ENCODE measurements around the gene ARNT2.

Gene ARNT2

DNA sequence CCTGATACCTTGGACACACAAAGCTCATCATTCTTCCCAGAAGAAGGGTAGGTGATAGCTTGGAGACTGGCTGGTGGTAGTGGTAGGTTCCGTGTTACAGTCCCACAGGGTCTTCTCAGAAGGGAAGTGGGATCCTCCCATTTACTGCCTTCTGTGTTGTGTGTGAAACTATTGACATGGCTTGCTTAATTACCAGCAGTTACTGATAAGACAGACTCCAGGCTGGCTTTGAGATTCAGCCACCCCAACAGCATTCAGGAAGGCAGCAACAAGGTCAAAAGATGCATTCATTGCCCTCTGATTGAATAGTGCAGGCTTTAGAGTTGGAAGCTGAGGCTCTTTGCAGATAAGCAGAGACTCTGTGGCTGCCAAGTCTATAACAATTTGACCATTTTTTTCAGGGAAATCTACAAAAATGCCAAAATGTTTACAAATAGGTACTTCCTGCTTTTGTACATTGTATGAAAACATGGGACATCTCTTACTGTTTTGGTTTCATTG lies 7.7 kb downstream of the ARNT2 start:
- DNase-seq: no peak

DNA sequence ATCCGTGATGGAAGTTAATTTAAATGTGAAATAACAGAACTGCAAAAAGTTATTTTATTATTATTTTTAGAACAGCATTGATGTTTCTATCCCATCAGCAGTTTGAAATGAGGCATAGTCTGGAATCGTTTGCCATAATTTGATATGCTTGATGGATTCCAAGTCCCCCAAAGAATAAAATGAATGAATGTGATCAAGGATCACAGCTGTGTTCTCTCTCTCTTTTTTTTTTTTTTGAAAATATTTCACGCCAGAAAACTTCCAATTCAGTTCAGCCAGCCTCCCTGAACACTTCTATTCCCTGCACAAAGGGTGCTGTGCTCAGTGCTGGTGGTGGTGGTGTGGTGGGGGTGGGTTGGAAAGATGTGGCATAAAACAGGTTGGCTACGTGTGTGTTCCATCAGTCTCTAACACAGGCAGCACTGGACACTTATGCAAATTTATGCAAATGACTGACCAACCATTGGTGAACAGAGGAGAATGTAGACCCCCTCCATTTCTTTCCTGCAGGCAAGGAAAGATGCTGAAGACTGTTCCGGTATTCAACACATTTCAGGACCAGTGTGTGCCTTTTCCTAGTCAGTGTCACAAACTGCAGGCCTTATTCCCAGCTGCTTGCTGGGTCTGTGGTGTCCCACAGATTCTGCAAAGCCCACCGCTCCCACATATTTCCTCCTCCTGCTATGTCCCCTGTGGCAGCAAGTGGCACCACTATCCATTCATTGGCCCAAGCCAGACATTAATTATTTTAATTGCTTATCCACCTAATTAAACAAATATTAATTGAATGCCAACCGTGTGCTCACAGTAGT lies 10.6 kb downstream of the ARNT2 start:
- no peak for DNase-seq

DNA sequence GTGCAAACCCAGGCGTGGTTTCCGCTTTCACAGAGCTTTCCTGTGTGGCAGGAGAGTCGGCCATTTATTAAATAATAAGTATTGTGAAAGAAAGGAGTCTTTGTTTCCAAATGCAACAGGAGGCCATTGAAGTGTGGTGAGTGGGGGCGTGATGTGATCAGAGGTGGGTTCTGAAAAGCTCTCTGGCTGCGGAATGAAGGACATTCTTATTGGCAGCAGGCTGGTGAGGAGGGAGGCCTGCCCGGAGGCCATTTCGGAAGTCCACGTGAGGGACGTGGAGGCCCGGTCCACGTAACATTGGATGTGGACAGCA lies 11.1 kb downstream of the ARNT2 start:
- no peak for DNase-seq

DNA sequence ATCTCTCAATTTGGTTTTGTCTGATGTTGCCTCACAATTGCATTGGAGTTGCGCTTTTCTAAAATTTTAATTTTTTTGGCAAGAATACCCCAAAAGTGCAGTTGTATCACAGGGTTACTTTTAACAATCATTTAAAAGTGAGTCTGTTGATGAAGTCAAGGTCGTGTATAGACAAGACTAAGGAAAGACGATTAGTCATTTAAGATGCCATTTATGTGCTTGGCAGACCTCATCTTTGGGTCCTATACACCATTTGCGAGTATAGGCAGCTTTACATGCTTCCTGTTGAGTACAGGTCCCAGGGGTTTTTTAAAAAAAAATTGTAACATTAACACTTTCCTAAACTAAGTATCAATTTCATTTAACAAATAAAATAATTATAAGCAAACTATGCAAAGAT lies 12.5 kb downstream of the ARNT2 start:
- no peak for DNase-seq

DNA sequence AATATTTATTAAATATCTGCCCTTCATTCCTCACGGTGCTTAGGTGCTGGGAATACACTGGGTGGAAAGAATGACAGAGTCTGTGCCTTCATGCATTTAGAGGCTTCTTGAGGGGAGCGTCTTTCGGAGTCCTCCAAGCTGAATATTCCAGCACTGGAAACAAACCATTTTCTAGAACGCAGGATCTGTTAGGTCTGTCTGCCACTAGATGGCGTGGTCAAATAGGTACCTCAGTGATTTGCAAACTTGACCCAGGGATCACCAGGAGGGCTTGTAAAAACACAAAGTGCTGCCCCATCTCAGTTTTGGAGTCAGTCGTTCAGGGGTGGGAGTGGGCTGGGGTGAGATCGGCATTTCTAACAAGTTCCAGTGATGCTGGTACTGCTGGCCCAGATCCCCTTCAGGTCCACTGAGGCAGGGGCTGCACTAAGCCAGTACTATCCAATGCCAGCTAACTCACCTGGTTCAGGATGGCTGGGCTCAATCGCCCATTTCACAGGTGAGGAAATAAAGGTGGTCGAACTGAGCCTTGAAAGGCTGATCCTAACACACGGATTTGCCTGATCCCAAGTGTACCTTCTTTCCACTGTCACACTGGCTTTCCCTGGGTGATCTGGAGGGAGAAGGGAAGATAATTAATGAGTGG lies 14.8 kb downstream of the ARNT2 start:
- no peak for DNase-seq

DNA sequence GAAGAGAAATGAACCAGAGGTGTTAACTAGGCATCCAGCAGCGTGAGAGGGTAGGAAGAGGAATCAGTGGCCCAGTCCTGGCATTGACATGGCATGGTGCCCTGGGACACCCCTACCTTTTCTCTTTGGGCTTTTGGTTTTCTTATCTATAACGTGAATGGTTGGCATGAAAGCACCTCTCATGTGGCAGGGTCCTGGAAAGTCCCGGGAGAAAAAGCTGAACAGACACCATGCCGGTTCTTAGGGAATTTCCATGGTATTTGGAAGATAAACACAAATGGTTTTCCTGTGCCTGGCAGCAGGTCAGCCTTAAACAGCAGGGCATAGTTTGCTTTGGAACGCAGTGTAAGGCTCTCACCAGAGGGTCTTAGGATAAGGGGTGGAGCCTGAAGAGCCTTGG lies 15.4 kb downstream of the ARNT2 start:
- DNase-seq: no peak

DNA sequence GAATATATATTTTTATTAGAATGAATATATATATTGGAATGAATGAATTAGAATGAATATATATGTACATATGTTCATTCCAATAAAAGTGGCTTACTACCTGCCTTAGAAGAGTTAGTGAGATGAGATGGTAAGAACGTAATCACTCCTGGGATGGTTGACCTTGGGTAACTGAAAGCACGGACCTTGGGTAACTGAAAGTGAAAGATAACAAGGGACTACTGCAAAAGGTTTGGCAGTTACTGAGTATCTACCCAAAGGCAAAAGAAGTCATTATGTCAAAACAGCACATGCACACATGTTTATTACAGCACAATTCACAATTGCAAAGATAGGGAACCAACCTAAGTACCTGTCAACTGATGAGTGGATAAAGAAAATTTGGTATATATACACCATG lies 16.5 kb downstream of the ARNT2 start:
- DNase-seq: no peak

DNA sequence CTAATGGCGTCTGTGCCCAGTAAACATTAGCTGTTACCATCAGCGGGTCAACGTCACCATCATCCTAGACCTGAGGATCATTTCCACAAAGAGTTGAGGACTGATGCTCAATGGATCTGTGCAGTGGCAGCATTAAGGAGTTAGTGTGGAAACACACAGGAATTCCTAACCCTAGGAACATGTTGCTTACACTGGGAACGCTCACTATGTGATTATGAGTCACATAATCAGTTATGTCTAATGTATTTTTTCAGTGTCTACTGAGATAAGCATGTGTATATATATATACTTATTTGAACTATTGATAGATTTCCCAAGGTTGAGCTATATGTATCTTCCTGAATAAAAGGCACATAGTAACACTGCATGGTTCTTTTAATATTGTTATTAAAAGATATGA lies 19.0 kb downstream of the ARNT2 start:
- no peak for DNase-seq

DNA sequence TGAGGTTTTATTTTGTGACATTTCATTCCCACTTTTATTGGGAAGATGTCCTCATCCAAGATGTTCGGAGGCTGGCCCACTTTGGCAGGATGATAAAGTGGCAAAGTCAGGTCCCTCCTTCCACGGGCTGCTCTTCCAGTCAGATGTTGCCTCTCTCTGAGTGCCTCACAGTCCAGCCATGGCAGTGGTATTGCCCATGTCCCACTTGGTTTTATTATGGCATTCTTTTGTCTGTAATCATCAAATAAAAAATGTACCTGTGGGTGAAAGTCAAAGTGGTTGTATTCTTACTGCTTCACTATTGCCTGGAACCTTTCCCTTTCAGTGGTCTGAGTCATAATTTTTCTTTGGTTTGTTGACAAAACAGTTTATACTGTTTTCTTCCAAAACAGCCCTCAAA lies 20.2 kb downstream of the ARNT2 start:
- no peak for DNase-seq

DNA sequence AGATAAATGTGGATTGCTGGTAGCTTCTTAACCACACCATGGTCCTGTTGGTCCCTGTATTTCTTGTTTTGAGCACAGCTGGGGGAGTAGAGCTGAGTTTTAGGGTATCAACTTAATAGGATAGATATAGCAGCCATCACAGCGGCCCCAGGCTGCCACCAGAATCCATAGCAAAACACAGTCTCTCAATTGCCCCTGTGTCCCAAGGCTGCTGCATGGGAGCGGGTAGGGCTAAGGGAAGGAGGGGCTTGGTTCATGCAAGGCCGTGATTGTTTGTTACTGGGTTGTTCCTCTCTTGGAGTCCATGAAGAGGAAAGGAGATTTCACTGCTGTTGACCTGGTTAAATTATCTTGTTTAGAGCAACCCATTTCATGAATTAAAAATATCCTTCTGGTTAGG lies 22.1 kb downstream of the ARNT2 start:
- no peak for DNase-seq

DNA sequence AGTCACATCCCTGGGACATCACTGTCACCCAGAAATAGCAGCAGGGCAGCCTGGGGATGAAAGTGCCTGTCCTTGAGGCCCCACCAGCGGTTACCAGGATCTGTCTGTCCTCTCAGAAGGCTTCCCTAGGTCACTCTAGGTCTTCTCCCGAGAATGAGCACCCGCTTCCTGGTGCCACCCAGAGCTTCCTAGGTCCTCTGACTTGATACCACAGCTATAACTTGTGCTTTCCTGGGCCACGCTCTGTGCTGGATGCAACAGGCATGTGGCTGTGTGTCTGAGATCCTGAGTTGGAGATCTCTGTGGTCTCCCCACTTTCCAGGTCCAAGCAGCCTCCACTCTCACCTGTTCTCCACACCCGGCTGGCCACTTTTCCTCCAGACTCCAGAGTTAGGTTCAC lies 25.8 kb downstream of the ARNT2 start:
- no peak for DNase-seq

DNA sequence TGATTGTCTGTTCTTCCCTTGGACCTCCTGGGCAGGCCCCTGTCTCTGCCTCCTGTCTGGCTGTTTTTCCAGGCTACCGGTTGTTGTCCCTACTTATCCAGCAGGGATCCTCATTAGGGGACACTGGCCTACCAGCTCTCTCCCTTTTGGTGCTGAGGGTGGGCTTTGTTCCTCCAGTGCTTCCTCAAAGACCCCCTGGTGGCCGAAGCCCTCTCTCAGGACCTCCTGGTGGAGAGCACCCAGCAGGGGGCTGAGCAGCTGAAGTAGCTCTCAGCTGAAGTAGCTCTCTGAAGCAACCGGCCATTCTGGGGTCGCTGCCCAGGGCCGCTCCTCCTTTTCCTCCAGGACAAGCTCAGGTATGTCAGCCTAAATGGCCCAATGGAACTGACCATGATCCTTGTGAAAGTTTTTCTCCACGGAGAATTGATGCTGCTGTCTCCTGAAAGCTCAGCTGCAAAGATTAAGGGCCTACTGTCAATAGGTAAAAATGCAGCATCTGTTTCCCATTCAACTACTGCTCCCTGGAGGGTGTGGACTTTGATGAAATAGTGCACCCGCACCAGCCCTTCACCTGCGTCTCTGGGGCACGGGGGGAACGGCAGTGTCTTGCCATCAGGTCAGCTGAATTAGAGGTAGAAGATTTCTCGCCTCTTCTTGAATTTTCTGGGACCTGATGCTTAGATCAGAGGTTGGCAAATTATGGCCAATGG lies 27.6 kb downstream of the ARNT2 start:
- DNase-seq: no peak

DNA sequence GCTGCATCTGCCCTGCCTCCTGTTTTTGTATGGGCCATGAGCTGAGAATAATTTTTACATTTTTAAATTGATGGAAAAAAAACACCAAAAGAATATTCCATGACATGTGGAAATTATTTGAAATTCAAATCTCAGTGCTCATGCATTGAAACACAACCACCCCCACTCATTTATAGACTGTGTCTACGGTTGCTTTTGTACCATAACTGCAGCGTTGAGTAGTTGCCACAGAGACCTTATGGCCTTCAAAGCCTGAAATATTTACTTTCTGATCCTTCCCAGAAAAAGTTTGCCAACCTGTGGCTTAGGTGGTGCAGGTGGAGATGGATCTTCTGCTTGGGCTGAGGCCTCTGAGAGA lies 28.1 kb downstream of the ARNT2 start:
- no peak for DNase-seq

DNA sequence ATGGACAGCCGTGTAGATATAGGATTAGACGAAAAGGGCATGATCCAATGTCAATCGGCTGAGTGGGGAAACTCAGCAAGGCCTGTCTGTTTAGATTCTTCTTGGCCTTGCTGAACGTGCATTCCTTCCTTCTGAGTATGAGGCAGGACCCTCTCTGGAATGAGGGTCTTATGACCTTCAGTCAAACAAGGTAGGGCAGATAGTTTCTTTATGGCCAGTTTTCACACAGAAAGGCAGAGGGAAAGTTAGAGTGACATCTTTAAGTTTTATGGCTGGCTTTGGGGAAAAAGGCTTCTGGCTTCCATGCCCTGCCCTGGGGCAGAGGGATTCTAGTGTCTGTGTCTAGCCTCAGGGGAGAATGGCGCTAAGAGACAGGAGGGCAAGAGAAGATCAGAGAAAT lies 29.7 kb downstream of the ARNT2 start:
- DNase-seq: no peak

DNA sequence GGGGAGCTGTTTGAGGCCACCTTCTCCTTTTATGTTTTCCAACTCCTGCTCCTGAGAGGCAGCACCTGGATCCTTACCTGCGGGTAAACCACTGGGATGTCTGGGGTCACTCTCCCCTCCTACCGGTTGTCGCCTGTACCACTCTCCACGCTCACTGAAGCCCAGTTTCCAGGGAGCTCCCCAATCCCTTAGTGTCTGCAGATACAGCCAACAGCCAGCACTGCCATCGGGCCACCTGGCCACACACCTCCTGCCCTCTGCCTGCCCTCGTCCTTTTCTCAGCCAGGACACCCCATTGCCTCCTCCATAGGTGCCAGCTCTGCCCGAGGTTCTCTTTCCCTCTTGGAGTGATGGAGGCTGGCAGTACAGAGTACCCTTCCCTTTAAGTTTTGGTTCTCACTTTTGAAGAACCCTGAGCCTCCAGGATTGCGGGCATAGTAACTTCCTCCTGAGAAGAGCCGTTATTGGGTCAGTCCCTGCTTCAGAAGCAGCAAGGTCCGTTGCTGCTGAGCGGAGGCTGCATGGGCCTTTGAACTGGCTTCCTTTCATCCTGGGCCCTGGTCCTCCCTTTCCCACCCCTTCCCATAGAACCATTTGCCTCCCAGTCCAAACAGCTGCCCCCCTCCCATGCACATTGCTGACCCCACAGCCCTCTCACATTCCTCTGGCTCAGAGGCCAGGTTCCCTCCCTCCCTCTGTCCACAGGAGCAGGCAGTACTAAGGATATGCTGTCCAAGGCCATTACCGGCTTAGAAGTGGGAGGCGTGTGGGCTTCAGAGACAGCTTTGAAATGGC lies 30.9 kb downstream of the ARNT2 start:
- no peak for DNase-seq

DNA sequence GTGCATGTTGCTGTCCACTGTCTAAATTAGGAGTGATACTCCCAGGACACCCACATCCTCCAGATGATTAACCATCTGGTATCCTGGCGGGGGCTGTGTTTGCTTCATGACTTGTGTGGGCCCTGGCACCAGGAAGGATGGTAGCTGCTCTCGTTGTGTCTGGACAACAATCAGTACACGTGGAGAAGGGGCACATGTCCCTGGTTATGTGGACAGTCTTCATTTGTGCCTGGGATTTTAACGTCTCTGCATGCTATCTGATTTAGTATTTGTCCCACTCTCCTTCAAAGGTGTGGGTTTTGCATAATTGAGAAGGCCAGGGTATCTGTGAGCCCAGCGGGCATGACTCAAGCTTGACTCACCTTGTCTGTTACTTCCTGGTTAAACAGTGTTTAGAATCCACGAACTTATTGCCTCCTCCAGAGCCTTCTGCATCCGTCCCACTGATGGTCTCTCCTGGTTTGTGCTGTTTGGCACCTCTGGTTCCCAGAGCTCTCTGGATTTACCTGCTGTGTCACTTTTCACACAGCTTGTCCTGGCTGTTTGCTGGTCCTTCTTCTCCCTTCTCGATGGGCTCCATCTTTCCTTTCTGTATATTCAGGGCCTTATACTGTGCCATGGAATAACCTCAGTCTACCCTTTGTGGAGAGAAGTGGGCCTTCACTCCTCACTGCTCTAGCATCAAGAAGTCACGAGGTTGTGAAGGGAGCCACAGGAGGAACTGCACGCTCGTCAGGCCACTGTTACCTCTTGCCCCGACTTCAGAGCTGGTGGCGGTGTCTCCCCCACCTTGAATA lies 32.5 kb downstream of the ARNT2 start:
- DNase-seq: no peak

DNA sequence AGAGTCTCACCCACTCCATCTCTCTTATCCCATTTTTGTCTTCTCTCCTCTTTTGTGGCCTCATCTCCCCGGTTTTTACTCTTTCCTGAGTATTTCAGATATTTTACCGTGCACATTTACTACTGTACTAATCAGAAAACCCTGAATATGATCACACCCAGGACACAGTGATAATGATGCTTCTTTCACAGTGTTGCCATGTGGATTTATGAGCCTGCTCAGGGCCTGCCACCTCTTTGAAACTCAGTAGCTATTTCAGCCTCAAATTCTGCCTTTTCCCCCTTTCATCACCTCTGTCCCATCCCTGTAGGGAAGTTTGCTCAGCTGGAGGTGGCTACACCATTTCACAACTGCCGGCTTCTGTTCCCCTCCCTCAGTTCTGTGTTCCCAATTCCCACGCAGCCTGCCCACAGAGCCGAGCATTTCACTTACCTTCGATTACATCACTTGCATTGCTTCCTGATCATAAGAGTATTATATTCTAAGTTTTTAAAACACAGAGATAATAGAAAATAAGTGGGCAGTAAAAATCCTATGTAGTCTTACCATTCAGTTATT lies 33.2 kb downstream of the ARNT2 start:
- no peak for DNase-seq

DNA sequence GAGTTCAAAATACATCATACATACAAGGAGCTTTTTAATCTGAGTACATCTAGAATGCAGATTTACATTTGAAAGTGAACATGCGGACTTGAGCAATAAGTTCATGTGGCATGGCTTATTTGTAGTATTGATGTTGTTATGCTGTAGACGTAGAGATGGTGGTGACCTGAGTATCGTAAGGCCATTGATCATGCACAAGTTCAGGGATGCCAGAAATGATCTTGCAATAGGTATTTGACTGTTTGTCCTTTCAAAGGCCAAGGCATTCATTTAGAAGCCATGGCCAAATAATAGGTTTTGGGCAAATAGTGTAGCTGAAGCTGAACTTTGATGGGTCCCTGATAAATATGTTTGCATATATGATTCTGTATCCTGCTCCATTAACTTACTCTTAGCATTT lies 35.0 kb downstream of the ARNT2 start:
- no peak for DNase-seq

DNA sequence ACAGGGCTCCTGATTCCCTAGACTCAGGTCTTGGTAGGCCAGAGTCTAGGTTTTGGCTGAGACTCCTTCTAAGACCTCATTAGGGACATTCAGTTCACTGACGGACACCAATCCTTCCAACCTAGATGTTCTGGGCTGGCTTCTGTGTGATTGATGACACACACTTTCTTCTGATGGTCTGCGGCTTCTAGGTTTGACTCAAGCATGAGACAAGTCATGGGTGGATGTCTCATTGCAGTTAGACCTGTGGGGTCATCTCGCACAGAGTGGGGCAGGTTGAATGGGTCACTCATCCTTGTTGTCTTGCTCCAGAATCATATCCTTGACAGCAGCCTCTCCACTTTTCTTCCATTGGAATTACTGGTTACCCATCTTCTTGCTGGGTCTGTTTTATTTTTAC lies 35.8 kb downstream of the ARNT2 start:
- no peak for DNase-seq

DNA sequence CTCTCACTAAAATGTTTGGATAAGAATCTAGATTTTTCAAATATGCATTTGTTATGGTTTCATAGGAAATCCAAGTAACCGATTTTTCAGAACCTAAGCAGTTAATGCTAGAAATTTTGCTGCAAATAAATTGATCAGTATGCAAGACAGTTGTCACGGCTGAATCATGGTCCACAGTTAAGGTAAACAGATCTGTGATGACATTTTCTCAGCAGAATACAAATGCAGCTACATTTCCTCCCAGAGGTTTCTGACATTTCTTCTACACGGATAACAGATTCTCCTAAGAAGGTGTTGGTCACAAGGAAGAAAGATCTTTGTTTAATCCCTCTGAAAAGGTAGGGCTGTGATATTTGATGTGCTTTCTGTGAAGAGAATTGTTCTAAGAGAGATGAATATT lies 36.9 kb downstream of the ARNT2 start:
- DNase-seq: no peak

DNA sequence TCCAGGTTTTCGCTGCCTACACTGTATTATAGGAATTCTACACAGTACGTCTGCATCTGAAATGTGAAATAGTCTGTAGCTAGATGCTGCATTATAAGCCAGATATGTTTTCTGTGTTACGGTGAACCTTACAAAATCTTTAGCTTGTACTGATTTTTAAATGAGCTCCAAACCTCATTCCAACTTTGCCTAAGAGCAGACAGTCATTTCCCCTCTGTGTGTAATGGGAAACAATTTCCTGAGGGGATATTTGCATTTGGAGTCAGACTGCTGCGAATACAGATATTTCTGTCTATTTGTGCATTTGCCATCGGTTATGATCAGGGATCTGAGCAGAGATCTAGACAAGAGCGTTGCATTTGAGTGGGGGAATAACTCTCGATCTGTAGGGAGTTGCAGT lies 37.5 kb downstream of the ARNT2 start:
- no peak for DNase-seq

DNA sequence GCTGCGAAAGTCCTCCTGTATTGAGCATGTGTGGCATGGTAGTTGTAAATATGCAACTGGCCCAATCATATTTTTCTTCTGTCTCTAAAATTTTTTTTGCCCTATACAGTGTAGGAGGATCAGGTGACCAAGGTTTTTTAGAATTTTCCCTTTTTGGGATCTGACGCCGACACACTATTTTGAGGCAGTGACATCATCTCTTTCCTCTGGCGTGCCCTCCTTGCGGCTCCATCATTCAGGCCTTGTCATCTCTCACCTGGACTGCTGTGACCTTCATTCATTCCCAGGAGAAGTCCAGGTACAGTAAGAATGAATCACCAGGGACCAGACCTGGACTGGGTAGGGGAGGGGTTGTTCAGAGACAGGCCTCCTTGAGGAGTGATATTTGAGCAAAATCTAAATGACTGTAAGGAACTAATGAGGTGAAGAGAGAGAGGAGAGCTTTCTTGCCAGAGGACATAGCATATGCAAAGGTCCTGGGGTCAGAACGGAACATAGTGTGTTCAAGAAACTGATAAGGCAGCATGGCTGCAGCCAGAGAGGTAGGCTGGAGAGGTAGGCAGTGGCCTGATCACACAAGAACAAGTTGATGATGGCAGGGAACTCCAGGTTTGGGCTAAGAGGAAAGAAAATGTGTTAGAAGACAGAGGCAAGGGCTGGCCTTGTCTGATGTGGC lies 38.7 kb downstream of the ARNT2 start:
- no peak for DNase-seq

Measured in stimulated activated CD4-positive, alpha-beta T cell treated with anti-CD3 and anti-CD28 coated beads, Interleukin-4, amount 100 ng/mL, for 4 hours (primary cell).